ENCODE data around the gene CPEB2.

DNA sequence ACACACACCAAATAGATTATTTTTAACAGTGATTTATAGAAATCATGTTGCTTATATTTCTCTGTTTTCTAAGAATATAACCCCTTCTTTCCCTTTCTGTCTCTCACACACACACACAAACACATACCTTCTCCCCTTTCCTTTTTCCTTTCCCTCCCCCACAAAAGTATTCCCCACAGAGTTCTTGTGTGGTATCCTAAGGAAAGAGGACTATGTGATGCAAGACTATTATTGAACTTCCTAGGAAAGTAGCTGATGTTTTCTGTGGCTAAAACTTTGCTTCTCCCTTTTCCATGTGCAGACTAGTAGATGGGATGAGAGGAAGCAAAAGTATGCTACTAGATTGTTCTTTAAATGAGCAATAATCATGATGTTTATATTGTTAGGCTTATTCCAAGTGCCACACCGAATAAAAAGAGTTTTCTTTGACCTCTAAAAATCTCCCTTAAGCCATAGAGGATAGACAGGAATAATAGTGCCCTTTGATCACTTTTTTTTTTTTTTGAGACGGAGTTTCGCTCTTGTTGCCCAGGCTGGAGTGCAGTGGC lies 38.7 kb downstream of the CPEB2 start:
- TF ChIP-seq JUND (IDR thresholded peaks at IDR 0.05; ENCODE audit: borderline replicate concordance, low read depth, low read length) (no peak), JUND (tag; IDR thresholded peaks at IDR 0.05; ENCODE audit: borderline replicate concordance, low read depth, low read length) (no peak), HDGF (IDR thresholded peaks at IDR 0.05) (no peak), ATF7 (IDR thresholded peaks at IDR 0.05) (no peak), TBL1XR1 (IDR thresholded peaks at IDR 0.05; ENCODE audit: low read length in 2 of 2) (no peak), SNRNP70 (optimal IDR thresholded peaks at IDR 0.05; ENCODE audit: low read depth, low read length) (no peak)
- TF ChIP-seq, protein P1, sequence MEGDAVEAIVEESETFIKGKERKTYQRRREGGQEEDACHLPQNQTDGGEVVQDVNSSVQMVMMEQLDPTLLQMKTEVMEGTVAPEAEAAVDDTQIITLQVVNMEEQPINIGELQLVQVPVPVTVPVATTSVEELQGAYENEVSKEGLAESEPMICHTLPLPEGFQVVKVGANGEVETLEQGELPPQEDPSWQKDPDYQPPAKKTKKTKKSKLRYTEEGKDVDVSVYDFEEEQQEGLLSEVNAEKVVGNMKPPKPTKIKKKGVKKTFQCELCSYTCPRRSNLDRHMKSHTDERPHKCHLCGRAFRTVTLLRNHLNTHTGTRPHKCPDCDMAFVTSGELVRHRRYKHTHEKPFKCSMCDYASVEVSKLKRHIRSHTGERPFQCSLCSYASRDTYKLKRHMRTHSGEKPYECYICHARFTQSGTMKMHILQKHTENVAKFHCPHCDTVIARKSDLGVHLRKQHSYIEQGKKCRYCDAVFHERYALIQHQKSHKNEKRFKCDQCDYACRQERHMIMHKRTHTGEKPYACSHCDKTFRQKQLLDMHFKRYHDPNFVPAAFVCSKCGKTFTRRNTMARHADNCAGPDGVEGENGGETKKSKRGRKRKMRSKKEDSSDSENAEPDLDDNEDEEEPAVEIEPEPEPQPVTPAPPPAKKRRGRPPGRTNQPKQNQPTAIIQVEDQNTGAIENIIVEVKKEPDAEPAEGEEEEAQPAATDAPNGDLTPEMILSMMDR (IDR thresholded peaks at IDR 0.05 in 2 of 3, conservative IDR thresholded peaks at IDR 0.05 in 1 of 3; ENCODE audit: insufficient read depth in 2 of 3, low read depth in 1 of 3, low read length in 3 of 3), result no peak
- TF ChIP-seq, protein P2, sequence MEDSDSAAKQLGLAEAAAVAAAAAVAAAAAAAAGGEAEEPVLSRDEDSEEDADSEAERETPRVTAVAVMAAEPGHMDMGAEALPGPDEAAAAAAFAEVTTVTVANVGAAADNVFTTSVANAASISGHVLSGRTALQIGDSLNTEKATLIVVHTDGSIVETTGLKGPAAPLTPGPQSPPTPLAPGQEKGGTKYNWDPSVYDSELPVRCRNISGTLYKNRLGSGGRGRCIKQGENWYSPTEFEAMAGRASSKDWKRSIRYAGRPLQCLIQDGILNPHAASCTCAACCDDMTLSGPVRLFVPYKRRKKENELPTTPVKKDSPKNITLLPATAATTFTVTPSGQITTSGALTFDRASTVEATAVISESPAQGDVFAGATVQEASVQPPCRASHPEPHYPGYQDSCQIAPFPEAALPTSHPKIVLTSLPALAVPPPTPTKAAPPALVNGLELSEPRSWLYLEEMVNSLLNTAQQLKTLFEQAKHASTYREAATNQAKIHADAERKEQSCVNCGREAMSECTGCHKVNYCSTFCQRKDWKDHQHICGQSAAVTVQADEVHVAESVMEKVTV (CRISPR knock-in tag; IDR thresholded peaks at IDR 0.05), result no peak
